ENCODE data around the gene EPS8. TPM values are rescaled to one million over a fixed set of nuclear protein-coding genes. Genes with fewer than 3 reads are reported as not detected.

EPS8 gene
- polyA plus RNA-seq, 1 of the 3 experiments (the other 2 are of a cell fraction) = 19.8 TPM

DNA sequence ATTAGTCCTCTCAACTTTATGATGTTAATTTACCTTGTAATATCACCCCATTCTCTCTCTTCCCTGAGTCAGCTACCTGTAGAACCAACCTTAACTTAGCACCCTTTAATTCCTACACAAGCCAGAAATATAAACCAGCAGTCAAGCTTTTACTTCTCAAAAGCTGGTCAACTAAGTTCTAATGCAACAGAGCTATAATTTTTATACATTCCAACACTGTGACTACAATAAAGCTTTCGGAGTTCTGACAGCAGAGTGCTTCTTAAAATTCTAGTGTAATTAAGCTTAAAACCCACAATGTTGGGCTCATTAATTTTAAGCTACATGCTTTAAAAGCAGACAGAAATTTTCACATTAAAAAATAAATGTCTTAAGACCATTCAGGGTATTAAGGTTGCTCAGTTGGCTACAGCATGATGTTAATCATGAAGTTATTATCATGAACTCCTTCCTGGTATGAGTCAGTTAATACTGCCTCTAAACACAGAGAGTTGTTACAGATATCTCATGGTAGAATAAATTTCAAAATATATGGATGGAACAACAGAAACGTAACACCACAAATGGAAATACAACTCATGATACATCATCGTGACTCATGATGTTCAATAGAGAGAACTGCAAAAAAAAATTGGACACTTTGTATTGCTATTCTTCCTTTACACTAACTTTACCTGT, 126.7 kb downstream of the EPS8 start (continued):
- TF ChIP-seq, protein P1, sequence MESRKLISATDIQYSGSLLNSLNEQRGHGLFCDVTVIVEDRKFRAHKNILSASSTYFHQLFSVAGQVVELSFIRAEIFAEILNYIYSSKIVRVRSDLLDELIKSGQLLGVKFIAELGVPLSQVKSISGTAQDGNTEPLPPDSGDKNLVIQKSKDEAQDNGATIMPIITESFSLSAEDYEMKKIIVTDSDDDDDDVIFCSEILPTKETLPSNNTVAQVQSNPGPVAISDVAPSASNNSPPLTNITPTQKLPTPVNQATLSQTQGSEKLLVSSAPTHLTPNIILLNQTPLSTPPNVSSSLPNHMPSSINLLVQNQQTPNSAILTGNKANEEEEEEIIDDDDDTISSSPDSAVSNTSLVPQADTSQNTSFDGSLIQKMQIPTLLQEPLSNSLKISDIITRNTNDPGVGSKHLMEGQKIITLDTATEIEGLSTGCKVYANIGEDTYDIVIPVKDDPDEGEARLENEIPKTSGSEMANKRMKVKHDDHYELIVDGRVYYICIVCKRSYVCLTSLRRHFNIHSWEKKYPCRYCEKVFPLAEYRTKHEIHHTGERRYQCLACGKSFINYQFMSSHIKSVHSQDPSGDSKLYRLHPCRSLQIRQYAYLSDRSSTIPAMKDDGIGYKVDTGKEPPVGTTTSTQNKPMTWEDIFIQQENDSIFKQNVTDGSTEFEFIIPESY (IDR thresholded peaks at IDR 0.05; ENCODE audit: borderline replicate concordance, low read depth) = no peak; the same call in 1 of the 2 replicates
- TF ChIP-seq, protein P2, sequence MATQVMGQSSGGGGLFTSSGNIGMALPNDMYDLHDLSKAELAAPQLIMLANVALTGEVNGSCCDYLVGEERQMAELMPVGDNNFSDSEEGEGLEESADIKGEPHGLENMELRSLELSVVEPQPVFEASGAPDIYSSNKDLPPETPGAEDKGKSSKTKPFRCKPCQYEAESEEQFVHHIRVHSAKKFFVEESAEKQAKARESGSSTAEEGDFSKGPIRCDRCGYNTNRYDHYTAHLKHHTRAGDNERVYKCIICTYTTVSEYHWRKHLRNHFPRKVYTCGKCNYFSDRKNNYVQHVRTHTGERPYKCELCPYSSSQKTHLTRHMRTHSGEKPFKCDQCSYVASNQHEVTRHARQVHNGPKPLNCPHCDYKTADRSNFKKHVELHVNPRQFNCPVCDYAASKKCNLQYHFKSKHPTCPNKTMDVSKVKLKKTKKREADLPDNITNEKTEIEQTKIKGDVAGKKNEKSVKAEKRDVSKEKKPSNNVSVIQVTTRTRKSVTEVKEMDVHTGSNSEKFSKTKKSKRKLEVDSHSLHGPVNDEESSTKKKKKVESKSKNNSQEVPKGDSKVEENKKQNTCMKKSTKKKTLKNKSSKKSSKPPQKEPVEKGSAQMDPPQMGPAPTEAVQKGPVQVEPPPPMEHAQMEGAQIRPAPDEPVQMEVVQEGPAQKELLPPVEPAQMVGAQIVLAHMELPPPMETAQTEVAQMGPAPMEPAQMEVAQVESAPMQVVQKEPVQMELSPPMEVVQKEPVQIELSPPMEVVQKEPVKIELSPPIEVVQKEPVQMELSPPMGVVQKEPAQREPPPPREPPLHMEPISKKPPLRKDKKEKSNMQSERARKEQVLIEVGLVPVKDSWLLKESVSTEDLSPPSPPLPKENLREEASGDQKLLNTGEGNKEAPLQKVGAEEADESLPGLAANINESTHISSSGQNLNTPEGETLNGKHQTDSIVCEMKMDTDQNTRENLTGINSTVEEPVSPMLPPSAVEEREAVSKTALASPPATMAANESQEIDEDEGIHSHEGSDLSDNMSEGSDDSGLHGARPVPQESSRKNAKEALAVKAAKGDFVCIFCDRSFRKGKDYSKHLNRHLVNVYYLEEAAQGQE (IDR thresholded peaks at IDR 0.05; ENCODE audit: low read depth, low read length) = no peak
- TF ChIP-seq GATA2 (CRISPR knock-in tag; IDR thresholded peaks at IDR 0.05) = no peak
- no peak for TF ChIP-seq YY1 (IDR thresholded peaks at IDR 0.05; ENCODE audit: low read depth)
- no peak for TF ChIP-seq SIN3A (IDR thresholded peaks at IDR 0.05; ENCODE audit: borderline replicate concordance, low read depth, low read length)
- TF ChIP-seq, protein P3, sequence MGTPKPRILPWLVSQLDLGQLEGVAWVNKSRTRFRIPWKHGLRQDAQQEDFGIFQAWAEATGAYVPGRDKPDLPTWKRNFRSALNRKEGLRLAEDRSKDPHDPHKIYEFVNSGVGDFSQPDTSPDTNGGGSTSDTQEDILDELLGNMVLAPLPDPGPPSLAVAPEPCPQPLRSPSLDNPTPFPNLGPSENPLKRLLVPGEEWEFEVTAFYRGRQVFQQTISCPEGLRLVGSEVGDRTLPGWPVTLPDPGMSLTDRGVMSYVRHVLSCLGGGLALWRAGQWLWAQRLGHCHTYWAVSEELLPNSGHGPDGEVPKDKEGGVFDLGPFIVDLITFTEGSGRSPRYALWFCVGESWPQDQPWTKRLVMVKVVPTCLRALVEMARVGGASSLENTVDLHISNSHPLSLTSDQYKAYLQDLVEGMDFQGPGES (IDR thresholded peaks at IDR 0.05; ENCODE audit: low read depth, low read length) = no peak
- TF ChIP-seq FOXM1 (IDR thresholded peaks at IDR 0.05; ENCODE audit: low read depth) = no peak
- TF ChIP-seq, protein P4, sequence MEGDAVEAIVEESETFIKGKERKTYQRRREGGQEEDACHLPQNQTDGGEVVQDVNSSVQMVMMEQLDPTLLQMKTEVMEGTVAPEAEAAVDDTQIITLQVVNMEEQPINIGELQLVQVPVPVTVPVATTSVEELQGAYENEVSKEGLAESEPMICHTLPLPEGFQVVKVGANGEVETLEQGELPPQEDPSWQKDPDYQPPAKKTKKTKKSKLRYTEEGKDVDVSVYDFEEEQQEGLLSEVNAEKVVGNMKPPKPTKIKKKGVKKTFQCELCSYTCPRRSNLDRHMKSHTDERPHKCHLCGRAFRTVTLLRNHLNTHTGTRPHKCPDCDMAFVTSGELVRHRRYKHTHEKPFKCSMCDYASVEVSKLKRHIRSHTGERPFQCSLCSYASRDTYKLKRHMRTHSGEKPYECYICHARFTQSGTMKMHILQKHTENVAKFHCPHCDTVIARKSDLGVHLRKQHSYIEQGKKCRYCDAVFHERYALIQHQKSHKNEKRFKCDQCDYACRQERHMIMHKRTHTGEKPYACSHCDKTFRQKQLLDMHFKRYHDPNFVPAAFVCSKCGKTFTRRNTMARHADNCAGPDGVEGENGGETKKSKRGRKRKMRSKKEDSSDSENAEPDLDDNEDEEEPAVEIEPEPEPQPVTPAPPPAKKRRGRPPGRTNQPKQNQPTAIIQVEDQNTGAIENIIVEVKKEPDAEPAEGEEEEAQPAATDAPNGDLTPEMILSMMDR (IDR thresholded peaks at IDR 0.05) = no peak
- no peak for TF ChIP-seq TAF1 (IDR thresholded peaks at IDR 0.05; ENCODE audit: borderline replicate concordance, low read depth, low read length)
- no peak for TF ChIP-seq MEF2A (IDR thresholded peaks at IDR 0.05; ENCODE audit: borderline replicate concordance, low read depth)
- TF ChIP-seq CHD2 (IDR thresholded peaks at IDR 0.05; ENCODE audit: low read length, partially characterized antibody) = no peak
- TF ChIP-seq NRF1 (IDR thresholded peaks at IDR 0.05; ENCODE audit: low read depth, low read length) = no peak
- peak; percentile 86 for TF ChIP-seq JUND (IDR thresholded peaks at IDR 0.05)
- 0 out of 2 replicates have a peak, but pooled peaks have one; percentile 9 for TF ChIP-seq RXRA (IDR thresholded peaks at IDR 0.05; ENCODE audit: borderline replicate concordance, low read depth)
- peak; percentile 49; the same call in 1 of the 2 replicates for TF ChIP-seq NFIC (IDR thresholded peaks at IDR 0.05; ENCODE audit: borderline replicate concordance)
- no peak for TF ChIP-seq FOXJ3 (CRISPR knock-in tag; IDR thresholded peaks at IDR 0.05)
- TF ChIP-seq, protein P5, sequence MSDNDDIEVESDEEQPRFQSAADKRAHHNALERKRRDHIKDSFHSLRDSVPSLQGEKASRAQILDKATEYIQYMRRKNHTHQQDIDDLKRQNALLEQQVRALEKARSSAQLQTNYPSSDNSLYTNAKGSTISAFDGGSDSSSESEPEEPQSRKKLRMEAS (IDR thresholded peaks at IDR 0.05; ENCODE audit: low read depth) = peak; percentile 23; the same call in 1 of the 2 replicates
- TF ChIP-seq TEAD4 (IDR thresholded peaks at IDR 0.05; ENCODE audit: borderline replicate concordance, insufficient read depth) = peak; percentile 9; the same call in 1 of the 2 replicates
- TF ChIP-seq SMC3 (IDR thresholded peaks at IDR 0.05; ENCODE audit: low read depth, low read length) = no peak
- TF ChIP-seq, protein P6, sequence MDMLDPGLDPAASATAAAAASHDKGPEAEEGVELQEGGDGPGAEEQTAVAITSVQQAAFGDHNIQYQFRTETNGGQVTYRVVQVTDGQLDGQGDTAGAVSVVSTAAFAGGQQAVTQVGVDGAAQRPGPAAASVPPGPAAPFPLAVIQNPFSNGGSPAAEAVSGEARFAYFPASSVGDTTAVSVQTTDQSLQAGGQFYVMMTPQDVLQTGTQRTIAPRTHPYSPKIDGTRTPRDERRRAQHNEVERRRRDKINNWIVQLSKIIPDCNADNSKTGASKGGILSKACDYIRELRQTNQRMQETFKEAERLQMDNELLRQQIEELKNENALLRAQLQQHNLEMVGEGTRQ (IDR thresholded peaks at IDR 0.05; ENCODE audit: borderline replicate concordance, low read depth, low read length) = no peak
- no peak for TF ChIP-seq GABPA (IDR thresholded peaks at IDR 0.05; ENCODE audit: low read depth)
- TF ChIP-seq RAD21 (IDR thresholded peaks at IDR 0.05; ENCODE audit: low read length) = no peak
- TF ChIP-seq, protein P7, sequence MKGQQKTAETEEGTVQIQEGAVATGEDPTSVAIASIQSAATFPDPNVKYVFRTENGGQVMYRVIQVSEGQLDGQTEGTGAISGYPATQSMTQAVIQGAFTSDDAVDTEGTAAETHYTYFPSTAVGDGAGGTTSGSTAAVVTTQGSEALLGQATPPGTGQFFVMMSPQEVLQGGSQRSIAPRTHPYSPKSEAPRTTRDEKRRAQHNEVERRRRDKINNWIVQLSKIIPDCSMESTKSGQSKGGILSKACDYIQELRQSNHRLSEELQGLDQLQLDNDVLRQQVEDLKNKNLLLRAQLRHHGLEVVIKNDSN (IDR thresholded peaks at IDR 0.05; ENCODE audit: borderline replicate concordance, low read depth) = no peak
- no peak for TF ChIP-seq MXI1 (IDR thresholded peaks at IDR 0.05; ENCODE audit: low read depth, low read length)

Data from SK-N-SH (cell line).